ENCODE measurements around the gene AFP.
A peak's percentile ranks its signal among the peaks of the same experiment; 100 is the strongest.

The AFP gene

GRCh38 chr4:73440653-73441052 is 4.6 kb downstream of the AFP start:
- DNase-seq (ENCODE audit: low read depth) = no peak
- TF ChIP-seq CTCF (conservative IDR thresholded peaks at IDR 0.05; ENCODE audit: low read depth, low read length) = no peak
- H3K4me3 ChIP-seq (ENCODE audit: low read depth, low read length) = no peak overlapping the region

- DNase-seq (ENCODE audit: low read depth) = no peak
- no peak for TF ChIP-seq CTCF (conservative IDR thresholded peaks at IDR 0.05; ENCODE audit: low read depth, low read length)
- no peak overlapping the region for H3K4me3 ChIP-seq (ENCODE audit: low read depth, low read length)
Observed at GRCh38 chr4:73442275-73442674, 6.3 kb downstream of the AFP start.

GRCh38 chr4:73443224-73443623 is 7.2 kb downstream of the AFP start:
- no peak for TF ChIP-seq CTCF (conservative IDR thresholded peaks at IDR 0.05; ENCODE audit: low read depth, low read length)
- no peak overlapping the region for H3K4me3 ChIP-seq (ENCODE audit: low read depth, low read length)
- DNase-seq (ENCODE audit: low read depth) = no peak

DNA sequence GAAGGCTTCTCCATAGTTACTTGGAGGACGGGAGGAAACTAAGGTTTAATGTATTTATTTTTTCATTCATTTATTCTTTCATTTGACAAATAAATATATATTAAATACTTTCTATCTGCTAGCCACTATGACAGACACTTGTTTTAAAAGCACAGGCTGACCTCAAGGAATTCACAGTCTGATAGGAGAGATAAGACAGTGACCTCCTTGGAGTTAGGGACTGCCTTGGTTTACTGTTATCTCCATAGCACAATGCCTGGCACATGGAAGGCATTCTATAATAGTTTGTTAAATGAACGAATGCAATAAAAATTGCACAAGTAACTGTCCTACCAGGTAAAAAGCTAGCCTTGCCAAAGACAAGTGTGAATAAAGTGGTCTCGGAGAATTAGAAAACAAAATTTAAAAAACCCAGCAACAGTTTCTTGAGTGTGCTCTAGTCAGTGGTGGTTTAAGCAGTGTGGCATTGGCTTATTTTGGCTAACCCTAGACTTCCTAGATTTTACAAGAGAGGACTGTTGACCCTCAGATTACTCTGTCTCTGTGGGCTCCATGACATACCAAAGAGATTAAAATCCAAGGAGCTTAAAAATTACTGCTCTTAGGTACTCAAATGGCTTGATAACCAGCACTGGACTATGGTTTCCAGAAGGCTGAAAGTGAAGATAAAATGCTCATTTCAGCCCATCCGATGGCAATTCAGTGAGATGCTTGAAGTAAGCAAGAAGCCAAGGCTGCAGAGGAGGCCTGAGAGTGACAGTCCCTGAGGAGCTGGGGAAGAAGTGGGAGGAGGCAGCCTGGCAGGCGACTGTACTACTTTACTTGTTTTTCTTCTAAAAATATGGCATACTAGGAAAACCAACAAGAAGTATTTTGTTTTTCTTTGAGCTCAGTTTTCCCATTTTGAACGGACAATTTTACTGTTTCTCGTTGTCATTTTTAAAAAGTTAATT is 9.6 kb downstream of the AFP start:
- H3K4me3 ChIP-seq (ENCODE audit: low read depth, low read length) = no peak overlapping the region
- no peak for TF ChIP-seq CTCF (conservative IDR thresholded peaks at IDR 0.05; ENCODE audit: low read depth, low read length)
- no peak for DNase-seq (ENCODE audit: low read depth)

- peak; percentile 79 for DNase-seq (ENCODE audit: low read depth)
- TF ChIP-seq CTCF (conservative IDR thresholded peaks at IDR 0.05; ENCODE audit: low read depth, low read length) = peak; percentile 76
- no peak overlapping the region for H3K4me3 ChIP-seq (ENCODE audit: low read depth, low read length)
Observed at GRCh38 chr4:73446336-73446938, 10.4 kb downstream of the AFP start.

DNA sequence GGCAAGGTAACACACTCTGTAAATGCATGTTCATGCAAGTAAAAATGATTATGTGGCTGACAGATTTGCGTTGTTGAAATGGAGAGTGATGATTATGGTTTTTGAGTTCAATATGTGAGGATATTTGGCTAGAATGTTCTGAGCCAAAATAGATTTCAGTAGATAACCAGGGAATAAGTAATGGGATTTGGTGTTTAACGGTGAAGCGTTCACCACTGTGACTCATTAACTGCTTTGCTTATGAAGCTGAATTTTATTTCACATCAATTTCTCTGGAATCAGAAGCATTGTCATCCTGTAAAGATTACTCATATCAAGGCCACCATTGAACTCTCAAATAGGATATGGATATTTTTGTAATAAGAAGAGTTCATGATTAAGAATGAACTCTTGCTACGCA is 11.7 kb downstream of the AFP start:
- no peak overlapping the region for H3K4me3 ChIP-seq (ENCODE audit: low read depth, low read length)
- TF ChIP-seq CTCF (conservative IDR thresholded peaks at IDR 0.05; ENCODE audit: low read depth, low read length) = no peak
- DNase-seq (ENCODE audit: low read depth) = no peak
